GM20000 (cell line): ENCODE measurements around the gene PNP.

Experiments
- DNase-seq: peaks from one replicate; pipeline ENCODE4 v3.0.0; 2012; ENCODE audit warnings: low spot score
- TF ChIP-seq, protein P1 (sequence below): IDR thresholded peaks from 2 replicates; pipeline ENCODE4 v1.5.1; 2012; ENCODE audit warnings: mild to moderate bottlenecking, control low read depth; ENCODE audit errors: extremely low read depth, missing control alignments

PNP gene

DNA sequence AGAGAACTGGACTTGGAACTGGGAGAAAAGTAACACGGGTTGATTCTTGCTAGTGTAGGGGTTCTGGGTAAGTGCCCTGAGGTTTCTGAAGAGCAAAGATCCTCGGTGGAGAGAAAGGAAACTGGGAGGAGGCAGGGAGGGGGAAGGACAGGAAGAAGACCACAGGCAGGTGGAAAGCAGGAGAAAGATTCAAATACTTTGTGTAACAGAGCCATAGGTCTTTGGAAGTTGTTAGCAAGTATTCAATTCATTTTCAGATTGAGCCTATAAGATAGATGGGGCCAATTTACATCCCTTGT, 1.3 kb downstream of the PNP start:
- TF ChIP-seq, protein P1, sequence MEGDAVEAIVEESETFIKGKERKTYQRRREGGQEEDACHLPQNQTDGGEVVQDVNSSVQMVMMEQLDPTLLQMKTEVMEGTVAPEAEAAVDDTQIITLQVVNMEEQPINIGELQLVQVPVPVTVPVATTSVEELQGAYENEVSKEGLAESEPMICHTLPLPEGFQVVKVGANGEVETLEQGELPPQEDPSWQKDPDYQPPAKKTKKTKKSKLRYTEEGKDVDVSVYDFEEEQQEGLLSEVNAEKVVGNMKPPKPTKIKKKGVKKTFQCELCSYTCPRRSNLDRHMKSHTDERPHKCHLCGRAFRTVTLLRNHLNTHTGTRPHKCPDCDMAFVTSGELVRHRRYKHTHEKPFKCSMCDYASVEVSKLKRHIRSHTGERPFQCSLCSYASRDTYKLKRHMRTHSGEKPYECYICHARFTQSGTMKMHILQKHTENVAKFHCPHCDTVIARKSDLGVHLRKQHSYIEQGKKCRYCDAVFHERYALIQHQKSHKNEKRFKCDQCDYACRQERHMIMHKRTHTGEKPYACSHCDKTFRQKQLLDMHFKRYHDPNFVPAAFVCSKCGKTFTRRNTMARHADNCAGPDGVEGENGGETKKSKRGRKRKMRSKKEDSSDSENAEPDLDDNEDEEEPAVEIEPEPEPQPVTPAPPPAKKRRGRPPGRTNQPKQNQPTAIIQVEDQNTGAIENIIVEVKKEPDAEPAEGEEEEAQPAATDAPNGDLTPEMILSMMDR, result no peak
- no peak for DNase-seq

DNA sequence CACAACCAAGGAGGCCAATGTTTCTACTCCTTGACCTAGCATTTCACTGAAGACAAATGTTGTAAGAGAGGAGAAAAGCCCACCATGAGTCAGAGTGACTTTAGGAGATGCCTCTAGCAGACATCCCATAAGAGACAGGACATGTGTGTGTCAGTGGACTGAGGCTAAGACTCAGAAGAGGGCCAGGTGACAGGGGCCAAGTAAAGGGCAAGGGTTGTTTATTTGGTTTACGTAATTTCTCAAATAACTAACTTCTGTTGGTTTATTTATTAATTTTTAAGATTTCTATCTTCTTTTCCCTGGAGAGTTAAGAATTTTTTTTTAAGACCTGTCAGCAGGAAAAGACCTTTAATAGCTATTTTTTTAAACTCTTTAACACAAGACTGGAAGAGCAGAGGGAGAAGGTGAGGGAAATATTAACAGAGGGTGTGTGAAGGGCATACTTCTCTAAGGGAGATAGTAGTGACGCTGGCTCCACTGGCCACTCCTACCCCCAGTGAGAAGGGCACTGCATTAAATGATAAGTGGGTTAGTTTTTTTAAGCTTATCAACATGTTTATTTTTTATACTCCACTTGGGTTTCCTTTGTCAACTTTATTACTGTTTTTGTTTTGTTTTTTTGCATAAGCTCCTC, 3.4 kb downstream of the PNP start:
- no peak for DNase-seq
- TF ChIP-seq, protein P1, result no peak

DNA sequence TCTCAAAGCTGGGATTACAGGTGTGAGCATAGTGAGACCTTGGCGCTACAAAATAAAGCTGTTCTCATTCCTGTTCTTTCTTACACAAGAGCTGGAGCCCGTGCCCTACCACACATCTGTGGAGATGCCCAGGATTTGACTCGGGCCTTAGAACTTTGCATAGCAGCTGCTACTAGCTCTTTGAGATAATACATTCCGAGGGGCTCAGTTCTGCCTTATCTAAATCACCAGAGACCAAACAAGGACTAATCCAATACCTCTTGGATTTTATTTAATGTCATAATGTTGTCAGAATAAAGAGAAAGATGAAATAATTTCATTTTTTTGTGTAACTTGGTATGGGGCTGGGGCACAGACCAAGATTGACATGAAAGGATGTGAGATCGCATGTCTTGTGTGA, 7.6 kb downstream of the PNP start:
- DNase-seq, result no peak
- TF ChIP-seq, protein P1, result no peak

DNA sequence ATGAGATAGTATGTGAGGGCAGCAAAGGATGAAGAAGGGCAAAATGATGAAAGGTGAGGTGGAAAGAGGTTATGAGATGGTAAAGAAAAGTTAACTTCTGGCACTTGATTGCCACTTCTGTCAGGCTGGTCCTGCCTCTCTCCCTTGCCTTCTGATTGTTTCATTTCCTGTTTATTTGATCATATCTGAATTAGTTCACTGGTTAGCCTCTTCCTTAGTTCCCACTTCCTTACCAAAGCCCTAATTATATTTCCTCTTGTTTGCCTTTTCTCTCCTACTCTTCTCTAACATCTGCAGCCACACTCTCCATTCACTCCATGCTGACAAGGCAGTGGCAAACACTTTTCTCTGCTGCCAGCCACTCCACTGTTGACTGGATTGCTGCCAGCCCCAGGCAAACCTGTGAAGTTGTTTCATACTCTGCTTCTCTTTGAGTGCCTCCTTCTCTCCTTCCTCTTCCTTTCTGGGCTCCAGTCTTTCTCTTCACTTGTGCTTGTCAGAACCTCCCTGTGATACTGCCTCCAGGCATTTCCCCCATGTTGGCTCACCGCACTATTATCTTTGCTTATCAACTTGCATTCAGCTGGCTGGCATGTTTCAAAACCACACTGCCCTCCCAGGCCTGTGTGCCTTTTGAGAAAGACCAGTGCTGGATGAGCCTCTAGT, 8.1 kb downstream of the PNP start:
- TF ChIP-seq, protein P1, result no peak
- DNase-seq, result no peak

DNA sequence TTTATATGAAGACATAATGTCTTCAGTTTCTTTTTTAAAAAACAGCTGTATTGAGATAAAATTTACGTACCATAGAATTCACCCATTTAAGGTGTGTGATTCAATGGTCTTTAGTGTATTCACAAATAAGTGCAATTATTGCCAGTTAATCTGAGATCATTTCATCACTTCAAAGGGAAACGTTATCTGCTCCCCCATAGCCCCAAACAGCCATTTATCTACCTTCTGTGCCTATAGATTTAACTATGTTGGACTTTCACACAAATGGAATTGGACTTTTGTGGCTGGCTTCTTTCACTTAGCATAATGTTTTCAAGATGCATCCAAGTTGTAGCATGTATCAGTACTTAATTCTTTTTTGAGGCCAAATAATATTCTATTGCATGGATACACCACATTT, 9.7 kb downstream of the PNP start:
- TF ChIP-seq, protein P1, result no peak

DNA sequence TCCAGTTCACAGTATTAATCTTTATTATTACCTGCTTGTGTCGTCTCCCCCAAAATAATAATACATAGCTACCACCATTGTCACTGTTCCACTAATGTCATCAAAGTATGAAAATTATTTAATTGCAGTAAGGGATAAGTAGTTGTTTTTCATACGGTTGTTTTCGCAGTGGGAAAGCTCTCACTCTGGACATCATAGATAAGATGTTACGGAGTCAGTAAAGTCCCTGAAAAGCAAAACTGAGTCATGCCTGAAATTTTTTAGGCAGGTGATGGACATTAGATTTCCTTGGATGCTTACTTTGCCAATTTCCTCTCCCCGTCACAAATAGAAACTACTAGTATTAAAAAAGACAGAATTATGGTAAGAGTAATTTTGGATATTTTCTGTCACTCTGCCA, 13.2 kb downstream of the PNP start:
- TF ChIP-seq, protein P1, result no peak
- no peak for DNase-seq

More for the DNA sequence above, 9.7 kb downstream of the PNP start:
- no peak for DNase-seq

DNA sequence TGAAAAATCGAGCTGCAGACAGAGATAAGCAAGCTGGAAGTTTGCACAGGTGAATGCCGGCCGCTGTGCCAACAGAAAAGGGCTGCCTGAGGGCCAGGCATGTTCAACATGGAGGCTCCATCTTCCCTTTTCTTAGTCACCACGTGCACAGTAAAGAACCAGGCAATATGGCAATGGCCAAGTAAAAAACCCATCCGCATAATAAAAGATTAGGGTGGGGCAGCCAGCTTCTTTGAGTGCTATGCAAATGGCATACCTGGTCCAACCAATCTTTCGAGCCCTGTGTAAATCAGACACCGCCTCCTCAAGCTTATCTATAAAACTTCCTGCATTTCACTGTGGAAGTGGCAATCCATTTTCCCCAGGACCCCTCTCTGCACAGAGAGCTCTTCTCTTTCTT, 16.7 kb downstream of the PNP start:
- no peak for DNase-seq
- TF ChIP-seq, protein P1, result no peak
